Measurements from ENCODE around the gene COL6A1. TPM values are rescaled to one million over a fixed set of nuclear protein-coding genes. Genes with fewer than 3 reads are reported as not detected.
"Not testable (repeated sequence)": the region's sequence is repeated elsewhere in the genome, so short reads cannot be mapped to it uniquely, and the experiment has no call there.

Gene COL6A1
- total RNA-seq, 1 donor from 2014 or later, result 0.11 TPM

GRCh38 chr21:45973475-45974072 lies 8.0 kb upstream of the COL6A1 start:
- DNase-seq, result peak; percentile 54
- H3K27ac Mint-ChIP-seq, result no peak overlapping the region
- peak; percentile 87 for ATAC-seq (ENCODE audit: low read depth)

GRCh38 chr21:45974073-45975019 lies 7.2 kb upstream of the COL6A1 start:
- CTCF ChIA-PET, result interaction anchor here (1.0 to 1.1 kb wide), 2 partner anchors 20 to 169 kb away, joined by 3 to 4 read pairs; no protein-coding TSS in a partner anchor

More at GRCh38 chr21:45973475-45974072, 8.0 kb upstream of the COL6A1 start:
- intact Hi-C loops (cut with micrococcal nuclease), result loop anchor here (5.0 kb wide), 3 partner anchors 174 to 354 kb away; partner anchors contain the start of gene LSS
- peaks cover 6% of the 10 kb centered on the region for H3K4me1 Mint-ChIP-seq
- H3K4me3 Mint-ChIP-seq, result peak overlapping the region; percentile 82
- TF ChIP-seq, protein P1, sequence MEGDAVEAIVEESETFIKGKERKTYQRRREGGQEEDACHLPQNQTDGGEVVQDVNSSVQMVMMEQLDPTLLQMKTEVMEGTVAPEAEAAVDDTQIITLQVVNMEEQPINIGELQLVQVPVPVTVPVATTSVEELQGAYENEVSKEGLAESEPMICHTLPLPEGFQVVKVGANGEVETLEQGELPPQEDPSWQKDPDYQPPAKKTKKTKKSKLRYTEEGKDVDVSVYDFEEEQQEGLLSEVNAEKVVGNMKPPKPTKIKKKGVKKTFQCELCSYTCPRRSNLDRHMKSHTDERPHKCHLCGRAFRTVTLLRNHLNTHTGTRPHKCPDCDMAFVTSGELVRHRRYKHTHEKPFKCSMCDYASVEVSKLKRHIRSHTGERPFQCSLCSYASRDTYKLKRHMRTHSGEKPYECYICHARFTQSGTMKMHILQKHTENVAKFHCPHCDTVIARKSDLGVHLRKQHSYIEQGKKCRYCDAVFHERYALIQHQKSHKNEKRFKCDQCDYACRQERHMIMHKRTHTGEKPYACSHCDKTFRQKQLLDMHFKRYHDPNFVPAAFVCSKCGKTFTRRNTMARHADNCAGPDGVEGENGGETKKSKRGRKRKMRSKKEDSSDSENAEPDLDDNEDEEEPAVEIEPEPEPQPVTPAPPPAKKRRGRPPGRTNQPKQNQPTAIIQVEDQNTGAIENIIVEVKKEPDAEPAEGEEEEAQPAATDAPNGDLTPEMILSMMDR (IDR thresholded peaks at IDR 0.05), result no peak
- peaks cover 25% of the 10 kb centered on the region for H3K27me3 Mint-ChIP-seq
- ChIA-PET POLR2A (no interaction called here), CTCF (interaction anchor here (1.0 to 1.1 kb wide), 2 partner anchors 19 to 170 kb away, joined by 3 to 4 read pairs; no protein-coding TSS in a partner anchor)
- no peaks in the 10 kb centered on the region for H3K36me3 Mint-ChIP-seq (ENCODE audit: low read depth)
- H3K9me3 Mint-ChIP-seq, result no peaks in the 10 kb centered on the region

DNA sequence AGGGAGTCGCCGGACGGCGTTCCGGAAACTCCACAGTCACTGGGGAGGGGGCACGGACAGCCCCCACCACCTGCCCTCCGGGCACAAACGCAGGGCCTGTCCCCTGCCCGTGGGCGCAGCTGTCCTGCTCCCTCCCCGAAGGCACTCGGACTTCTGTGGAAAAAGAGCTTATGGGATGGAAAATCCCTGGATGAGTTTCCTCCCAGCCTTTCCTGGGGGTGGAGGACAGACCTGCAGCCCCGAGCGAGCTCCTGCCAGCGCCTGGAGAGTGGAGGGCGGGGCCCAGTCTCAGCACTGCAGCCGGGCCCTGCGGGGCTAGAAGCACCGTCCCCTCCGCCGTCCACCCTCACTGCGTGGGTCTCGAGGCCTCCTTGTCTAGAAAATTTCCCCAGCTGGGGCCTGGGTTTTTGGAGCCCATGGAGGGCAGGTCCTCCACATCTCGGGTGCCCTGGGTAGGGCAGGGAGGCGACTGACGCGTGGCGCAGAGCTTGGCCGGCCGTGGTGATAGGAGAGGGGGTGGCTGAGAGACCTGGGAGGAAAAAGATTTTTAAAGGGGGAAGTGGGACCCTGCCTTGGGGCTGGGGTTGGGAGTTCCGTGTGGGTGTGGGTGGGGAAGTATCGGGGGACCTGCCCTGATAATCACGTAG lies 6.4 kb upstream of the COL6A1 start:
- Mint-ChIP-seq H3K27ac (no peak overlapping the region), H3K9me3 (no peaks in the 10 kb centered on the region), H3K36me3 (ENCODE audit: low read depth) (no peaks in the 10 kb centered on the region), H3K4me3 (peak overlapping the region; percentile 11), H3K27me3 (peaks cover 24% of the 10 kb centered on the region), H3K4me1 (peaks cover 6% of the 10 kb centered on the region)
- DNase-seq (no peak), ATAC-seq (ENCODE audit: low read depth) (no peak)
- ChIA-PET POLR2A (no interaction called here), CTCF (no interaction called here)
- TF ChIP-seq, protein P1 (IDR thresholded peaks at IDR 0.05), result no peak
- intact Hi-C loops (cut with micrococcal nuclease), result no loop called here

More at GRCh38 chr21:45974073-45975019, 7.2 kb upstream of the COL6A1 start:
- H3K27ac Mint-ChIP-seq, result no peak overlapping the region
- H3K9me3 Mint-ChIP-seq, result no peaks in the 10 kb centered on the region
- ATAC-seq (ENCODE audit: low read depth), result peak; percentile 48
- H3K4me3 Mint-ChIP-seq, result peak overlapping the region; percentile 82
- DNase-seq, result no peak
- peaks cover 6% of the 10 kb centered on the region for H3K4me1 Mint-ChIP-seq
- POLR2A ChIA-PET, result no interaction called here
- no peaks in the 10 kb centered on the region for H3K36me3 Mint-ChIP-seq (ENCODE audit: low read depth)
- intact Hi-C loops (cut with micrococcal nuclease), result loop anchor here (5.0 kb wide), 3 partner anchors 173 to 353 kb away; partner anchors contain the start of gene LSS
- H3K27me3 Mint-ChIP-seq, result peaks cover 25% of the 10 kb centered on the region
- TF ChIP-seq, protein P1 (IDR thresholded peaks at IDR 0.05), result no peak

- H3K27ac Mint-ChIP-seq; H3K4me1 Mint-ChIP-seq; CTCF ChIA-PET; POLR2A ChIA-PET; H3K36me3 Mint-ChIP-seq (ENCODE audit: low read depth); ATAC-seq (ENCODE audit: low read depth); H3K9me3 Mint-ChIP-seq; intact Hi-C loops (cut with micrococcal nuclease); DNase-seq: not testable (repeated sequence)
- H3K27me3 Mint-ChIP-seq, result peaks cover 24% of the 10 kb centered on the region
- peak overlapping the region; percentile 11 for H3K4me3 Mint-ChIP-seq
These were observed 5.7 kb upstream of the COL6A1 start for GRCh38 chr21:45975667-45976409.

GRCh38 chr21:45976701-45977311 lies 4.8 kb upstream of the COL6A1 start:
- Mint-ChIP-seq H3K27me3 (peaks cover 19% of the 10 kb centered on the region), H3K36me3 (ENCODE audit: low read depth) (no peaks in the 10 kb centered on the region), H3K9me3 (no peaks in the 10 kb centered on the region), H3K4me1 (peaks cover 4% of the 10 kb centered on the region), H3K27ac (no peak overlapping the region), H3K4me3 (no peak overlapping the region)
- DNase-seq (no peak), ATAC-seq (ENCODE audit: low read depth) (no peak)
- POLR2A ChIA-PET, result no interaction called here
- CTCF ChIA-PET, result no interaction called here
- intact Hi-C loops (cut with micrococcal nuclease), result no loop called here
- TF ChIP-seq, protein P1 (IDR thresholded peaks at IDR 0.05), result no peak

All from activated B cell treated with CpG ODN at 0.5 μM for 24 hours (primary cell).